ENCODE results near the gene CASP5.
"Not testable (repeated sequence)": the region's sequence is repeated elsewhere in the genome, so short reads cannot be mapped to it uniquely, and the experiment has no call there.

CASP5 gene

GRCh38 chr11:105023003-105023402 is at the start of gene CASP5:
TSS of gene CASP5 (minus strand) at chr11:105023168. CDS start at chr11:105023136, 32 bp downstream.
- no peak for DNase-seq (ENCODE audit: low read depth)

- DNase-seq (ENCODE audit: low read depth), result not testable (repeated sequence)
Measured at GRCh38 chr11:105072080-105072479, 49.1 kb upstream of the CASP5 start.

GRCh38 chr11:105071089-105071732 is 48.2 kb upstream of the CASP5 start:
- DNase-seq (ENCODE audit: low read depth), result no peak

- DNase-seq (ENCODE audit: low read depth), result no peak
Measured at GRCh38 chr11:105070306-105070705, 47.3 kb upstream of the CASP5 start.

GRCh38 chr11:105069749-105070148 is 46.8 kb upstream of the CASP5 start:
- DNase-seq (ENCODE audit: low read depth), result not testable (repeated sequence)

- not testable (repeated sequence) for DNase-seq (ENCODE audit: low read depth)
Measured at GRCh38 chr11:105063245-105063941, 40.4 kb upstream of the CASP5 start.

GRCh38 chr11:105057432-105057831 is 34.5 kb upstream of the CASP5 start:
- no peak for DNase-seq (ENCODE audit: low read depth)

GRCh38 chr11:105056446-105056845 is 33.5 kb upstream of the CASP5 start:
- DNase-seq (ENCODE audit: low read depth), result no peak

GRCh38 chr11:105054723-105055493 is 31.9 kb upstream of the CASP5 start:
- peak; percentile 36 for DNase-seq (ENCODE audit: low read depth)

GRCh38 chr11:105052487-105052886 is 29.5 kb upstream of the CASP5 start:
- DNase-seq (ENCODE audit: low read depth), result no peak

GRCh38 chr11:105051559-105051958 is 28.6 kb upstream of the CASP5 start:
- peak; percentile 14 for DNase-seq (ENCODE audit: low read depth)

GRCh38 chr11:105049481-105049880 is 26.5 kb upstream of the CASP5 start:
- DNase-seq (ENCODE audit: low read depth), result no peak

GRCh38 chr11:105046898-105047579 is 24.1 kb upstream of the CASP5 start:
- DNase-seq (ENCODE audit: low read depth), result peak; percentile 94

GRCh38 chr11:105045676-105046296 is 22.8 kb upstream of the CASP5 start:
- peak; percentile 54 for DNase-seq (ENCODE audit: low read depth)

GRCh38 chr11:105044557-105045524 is 21.9 kb upstream of the CASP5 start, which contains the start of gene CARD16:
TSS of gene CARD16 (minus strand) at chr11:105045335. CDS start at chr11:105045297, 38 bp downstream.
- peak; percentile 83 for DNase-seq (ENCODE audit: low read depth)

- no peak for DNase-seq (ENCODE audit: low read depth)
Measured at GRCh38 chr11:105042178-105042577, 19.2 kb upstream of the CASP5 start.

GRCh38 chr11:105040703-105041102 is 17.7 kb upstream of the CASP5 start:
- DNase-seq (ENCODE audit: low read depth), result no peak

- DNase-seq (ENCODE audit: low read depth), result peak; percentile 86
Measured at GRCh38 chr11:105034813-105035620, 12.0 kb upstream of the CASP5 start, which contains the start of gene CASP1. TSS of gene CASP1 (minus strand) at chr11:105035144. CDS start at chr11:105035113, 31 bp downstream.

GRCh38 chr11:105034388-105034787 is 11.4 kb upstream of the CASP5 start:
- peak; percentile 17 for DNase-seq (ENCODE audit: low read depth)
